ENCODE results near the gene PHLPP1. TPM values are rescaled to one million over a fixed set of nuclear protein-coding genes. Genes with fewer than 3 reads are reported as not detected.
A peak's percentile ranks its signal among the peaks of the same experiment; 100 is the strongest.

The PHLPP1 gene
- polyA plus RNA-seq, 2 of the 4 experiments (the other 2 are of a cell fraction): 6.5 to 12.1 TPM

- ChIA-PET POLR2A (no interaction called here), CTCF (interaction anchor here (0.8 to 2.4 kb wide), 5 partner anchors 9 to 414 kb away, joined by 3 to 12 read pairs (median 4); no protein-coding TSS in a partner anchor)
- Histone ChIP-seq H3K4me1 (no peaks in the 10 kb centered on the region), H3K4me2 (no peak overlapping the region), H3K27ac (no peak overlapping the region), H3K9me3 (no peaks in the 10 kb centered on the region), H3K4me3 (no peak overlapping the region)
- ATAC-seq (peak; percentile 39 to 78; a peak in 4 of 6 replicates), FAIRE-seq (no peak), DNase-seq (ENCODE audit: low read depth in 1 of 2, low spot score in 1 of 2) (peak in 1 of 2 experiments; percentile 5)
- 62% methylated on average over 12 of the region's 12 CpGs for WGBS (ENCODE audit: missing lambda C conversion rate)
- TF ChIP-seq EHMT2 (IDR thresholded peaks at IDR 0.05; ENCODE audit: low read depth): no peak
- TF ChIP-seq RAD21 (conservative IDR thresholded peaks at IDR 0.05 in 1 of 2, IDR thresholded peaks at IDR 0.05 in 1 of 2): peak; percentile 30 to 38; a peak in 2 of 5 replicates
- TF ChIP-seq HMGXB4 (CRISPR knock-in tag; IDR thresholded peaks at IDR 0.05; ENCODE audit: borderline replicate concordance): no peak
Observed at GRCh38 chr18:63025251-63026090, 310.1 kb downstream of the PHLPP1 start.

- Histone ChIP-seq H3K4me3 (no peak overlapping the region), H3K9me3 (no peaks in the 10 kb centered on the region), H3K27ac (no peak overlapping the region), H3K4me2 (no peak overlapping the region), H3K4me1 (no peaks in the 10 kb centered on the region)
- ChIA-PET POLR2A (no interaction called here), CTCF (interaction anchor here (1.5 kb wide), 1 partner anchor 11 kb away, joined by 3 read pairs; no protein-coding TSS in a partner anchor)
- ATAC-seq (no peak), FAIRE-seq (no peak), DNase-seq (ENCODE audit: low read depth in 1 of 2, low spot score in 1 of 2) (no peak)
- TF ChIP-seq MYC (IDR thresholded peaks at IDR 0.05; ENCODE audit: borderline replicate concordance, low read length) (no peak), GATA3 (IDR thresholded peaks at IDR 0.05; ENCODE audit: borderline replicate concordance) (no peak), JUNB (IDR thresholded peaks at IDR 0.05) (no peak), HDAC2 (IDR thresholded peaks at IDR 0.05) (no peak), FOSB (CRISPR knock-in tag; IDR thresholded peaks at IDR 0.05) (no peak), CBX8 (IDR thresholded peaks at IDR 0.05) (no peak)
- 48% methylated on average over 2 of the region's 2 CpGs for WGBS (ENCODE audit: missing lambda C conversion rate)
Observed at GRCh38 chr18:63028380-63028779, 313.0 kb downstream of the PHLPP1 start.

Small RNA genes within 50 kb of the gene (small RNA-seq; reads per million reads assigned to genes)
- 0 to 0.16 (median 0) reads per million in 6 experiments for gene RNU6-142P

Other genes starting within 250 kb of the PHLPP1 start
- 12.5 and 15.5 TPM in 2 replicates for gene ZCCHC2, start 192.5 kb upstream of the PHLPP1 start, polyA plus RNA-seq (2011; rRNA removed)
- gene ZCCHC2, start 192.5 kb upstream of the PHLPP1 start, polyA plus RNA-seq (2017; fragmentation: RNase III; extraction: RNeasy Plus Mini Kit Qiagen cat#74134 plus additional on column Dnase treatment): 7.5 to 8.4 TPM (median 7.6 TPM) in 3 replicates